DND-41 (cell line): ENCODE results near the gene KLHL17.

Experiments used
- CTCF ChIP-seq: IDR thresholded peaks from 2 replicates; pipeline ENCODE4 v1.5.1; 2012; ENCODE audit warnings: borderline replicate concordance, low read length, moderate library complexity, mild to moderate bottlenecking; ENCODE audit not compliant: poor library complexity, severe bottlenecking; ENCODE audit errors: extremely low read depth
- EZH2 ChIP-seq: IDR thresholded peaks from 3 replicates; pipeline ENCODE4 v1.6.1; 2012; ENCODE audit warnings: borderline replicate concordance, low read depth, mild to moderate bottlenecking, moderate library complexity, low read length, inconsistent platforms; ENCODE audit not compliant: severe bottlenecking

- TF ChIP-seq CTCF (no peak), EZH2 (no peak)
Measured at GRCh38 chr1:974687-975328, 14.4 kb downstream of the KLHL17 start.
